Stimulated activated CD4-positive, alpha-beta T cell treated with anti-CD3 and anti-CD28 coated beads, Interleukin-2, amount 100 ng/mL, for 48 hours (primary cell): ENCODE results near the gene RFC4.

Experiments
- DNase-seq, 2 donors: peaks; one replicate each; pipeline ENCODE4 v3.0.0-alpha.2; 2020

RFC4 gene

GRCh38 chr3:186742618-186743380 is 63.5 kb downstream of the RFC4 start:
- DNase-seq = no peak
